ENCODE data around the gene TMEM47.

DNA sequence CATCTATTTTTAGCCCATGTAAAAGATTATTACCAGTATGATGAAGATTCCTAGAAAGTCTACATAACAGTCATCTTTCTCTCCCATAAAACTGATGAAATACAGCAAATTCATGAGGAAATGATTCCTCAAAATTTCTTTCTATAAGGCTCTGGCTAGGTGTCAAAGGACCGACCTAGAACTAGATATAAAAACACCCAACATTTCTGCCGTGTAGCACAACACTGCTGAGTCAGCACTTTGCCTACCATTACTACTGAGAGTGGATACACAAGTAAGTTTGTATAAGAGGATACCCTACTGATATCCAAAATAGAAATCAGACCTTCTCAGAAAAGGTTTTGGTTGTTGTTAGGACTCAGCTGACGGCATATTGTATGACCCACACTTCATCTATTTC is 24.7 kb downstream of the TMEM47 start:
- TF ChIP-seq, protein P1, sequence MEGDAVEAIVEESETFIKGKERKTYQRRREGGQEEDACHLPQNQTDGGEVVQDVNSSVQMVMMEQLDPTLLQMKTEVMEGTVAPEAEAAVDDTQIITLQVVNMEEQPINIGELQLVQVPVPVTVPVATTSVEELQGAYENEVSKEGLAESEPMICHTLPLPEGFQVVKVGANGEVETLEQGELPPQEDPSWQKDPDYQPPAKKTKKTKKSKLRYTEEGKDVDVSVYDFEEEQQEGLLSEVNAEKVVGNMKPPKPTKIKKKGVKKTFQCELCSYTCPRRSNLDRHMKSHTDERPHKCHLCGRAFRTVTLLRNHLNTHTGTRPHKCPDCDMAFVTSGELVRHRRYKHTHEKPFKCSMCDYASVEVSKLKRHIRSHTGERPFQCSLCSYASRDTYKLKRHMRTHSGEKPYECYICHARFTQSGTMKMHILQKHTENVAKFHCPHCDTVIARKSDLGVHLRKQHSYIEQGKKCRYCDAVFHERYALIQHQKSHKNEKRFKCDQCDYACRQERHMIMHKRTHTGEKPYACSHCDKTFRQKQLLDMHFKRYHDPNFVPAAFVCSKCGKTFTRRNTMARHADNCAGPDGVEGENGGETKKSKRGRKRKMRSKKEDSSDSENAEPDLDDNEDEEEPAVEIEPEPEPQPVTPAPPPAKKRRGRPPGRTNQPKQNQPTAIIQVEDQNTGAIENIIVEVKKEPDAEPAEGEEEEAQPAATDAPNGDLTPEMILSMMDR (IDR thresholded peaks at IDR 0.05; ENCODE audit: low read length): no peak
- TF ChIP-seq EZH2 (optimal IDR thresholded peaks at IDR 0.05; ENCODE audit: low read depth, low read length) (no peak), EZH2phosphoT487 (IDR thresholded peaks at IDR 0.05; ENCODE audit: low read length) (no peak)

Data from MM.1S (cell line).